ENCODE data around the gene PCSK6. TPM values are rescaled to one million over a fixed set of nuclear protein-coding genes. Genes with fewer than 3 reads are reported as not detected.
A peak's percentile ranks its signal among the peaks of the same experiment; 100 is the strongest.

The PCSK6 gene
- total and polyA plus RNA-seq, 7 donors = 8.3 to 32.7 (median 13.3) TPM

GRCh38 chr15:101303408-101303807 lies 186.1 kb downstream of the PCSK6 start:
- H3K36me3 ChIP-seq (ENCODE audit: insufficient read depth in 1 of 2, low read depth in 1 of 2) = peaks cover 0 to 21% of the 10 kb centered on the region in 2 donors
- DNase-seq (no peak), ATAC-seq (no peak)
- no peak overlapping the region for H3K4me3 ChIP-seq
- no peaks in the 10 kb centered on the region for H3K4me1 ChIP-seq
- H3K27ac ChIP-seq = no peak overlapping the region
- WGBS, 3 donors = 49 to 62% (median 52%) methylated on average over 4 of the region's 4 CpGs
- H3K27me3 ChIP-seq (ENCODE audit: insufficient read depth in 3 of 3, low read length in 2 of 3) = no peaks in the 10 kb centered on the region
- no peaks in the 10 kb centered on the region for H3K9me3 ChIP-seq
- no peak for TF ChIP-seq CTCF (IDR thresholded peaks at IDR 0.05)
- intact Hi-C loops (cut with DNase I) = loop anchor here (2.0 to 10.0 kb wide), 6 partner anchors 61 to 349 kb away; partner anchors contain the start of gene TM2D3 (in 1 of the 2)

GRCh38 chr15:101296418-101297405 lies 192.8 kb downstream of the PCSK6 start:
- ATAC-seq (no peak), DNase-seq (no peak)
- no peaks in the 10 kb centered on the region for H3K27me3 ChIP-seq (ENCODE audit: insufficient read depth in 3 of 3, low read length in 2 of 3)
- H3K27ac ChIP-seq = peak overlapping the region; percentile 98
- TF ChIP-seq CTCF (IDR thresholded peaks at IDR 0.05) = no peak
- H3K4me1 ChIP-seq = peaks cover 29% of the 10 kb centered on the region
- intact Hi-C loops (cut with DNase I) = loop anchor here (5.0 kb wide), 2 partner anchors 201 to 346 kb away; no protein-coding TSS in a partner anchor
- peak overlapping the region; percentile 99 for H3K4me3 ChIP-seq
- WGBS, 3 donors = 81 to 92% (median 86%) methylated on average over 9 of the region's 9 CpGs
- H3K36me3 ChIP-seq (ENCODE audit: insufficient read depth in 1 of 2, low read depth in 1 of 2) = peaks cover 0 to 6% of the 10 kb centered on the region in 2 donors
- no peaks in the 10 kb centered on the region for H3K9me3 ChIP-seq

- Histone ChIP-seq H3K4me3 (peak overlapping the region; percentile 99), H3K27ac (peak overlapping the region; percentile 98), H3K27me3 (ENCODE audit: insufficient read depth in 3 of 3, low read length in 2 of 3) (no peaks in the 10 kb centered on the region), H3K36me3 (ENCODE audit: insufficient read depth in 1 of 2, low read depth in 1 of 2) (peaks cover 0 to 15% of the 10 kb centered on the region in 2 donors), H3K4me1 (peaks cover 35% of the 10 kb centered on the region), H3K9me3 (no peaks in the 10 kb centered on the region)
- peak in 1 of 4 donors; percentile 36 for ATAC-seq
- DNase-seq = no peak
- intact Hi-C loops (cut with DNase I) = loop anchor here (2.0 to 5.0 kb wide), 3 partner anchors 202 to 357 kb away; partner anchors contain the start of gene TM2D3 (in 1 of the 2)
- 0 to 2% (median 1%) methylated on average over 20 of the region's 20 CpGs for WGBS, 3 donors
- no peak for TF ChIP-seq CTCF (IDR thresholded peaks at IDR 0.05)
These were observed 193.8 kb downstream of the PCSK6 start for GRCh38 chr15:101295607-101296161.

- H3K4me3 ChIP-seq = peak within 1 kb of the TSS; percentile 99
- peak within 1 kb of the TSS; percentile 98 for H3K27ac ChIP-seq
- H3K36me3 ChIP-seq (ENCODE audit: insufficient read depth in 1 of 2, low read depth in 1 of 2) = peaks cover 0 to 20% of the 10 kb centered on the region in 2 donors
- ATAC-seq = peak; percentile 94 to 95 (median 95)
- intact Hi-C loops (cut with DNase I) = loop anchor here (2.0 to 5.0 kb wide), 3 partner anchors 202 to 358 kb away; partner anchors contain the start of gene TM2D3 (in 1 of the 2)
- peaks cover 35% of the 10 kb centered on the region for H3K4me1 ChIP-seq
- no peaks in the 10 kb centered on the region for H3K27me3 ChIP-seq (ENCODE audit: insufficient read depth in 3 of 3, low read length in 2 of 3)
- peak; percentile 99 to 100 for DNase-seq
- WGBS, 3 donors = 0 to 1% (median 0%) methylated on average over 74 to 87 of the region's 87 CpGs
- H3K9me3 ChIP-seq = no peaks in the 10 kb centered on the region
- no peak for TF ChIP-seq CTCF (IDR thresholded peaks at IDR 0.05)
These were observed 194.5 kb downstream of the PCSK6 start, which contains the start of gene SNRPA1 for GRCh38 chr15:101294731-101295606. Gene SNRPA1, minus strand, starts transcription at chr15:101295248. Its CDS starts 70 bp downstream, at chr15:101295178.
